ENCODE measurements around the gene RGS13. TPM values are rescaled to one million over a fixed set of nuclear protein-coding genes. Genes with fewer than 3 reads are reported as not detected.

RGS13 gene
- total RNA-seq, 8 experiments from 2014 or later = 0.05 to 11.7 (median 0.63) TPM; not detected in 2

DNA sequence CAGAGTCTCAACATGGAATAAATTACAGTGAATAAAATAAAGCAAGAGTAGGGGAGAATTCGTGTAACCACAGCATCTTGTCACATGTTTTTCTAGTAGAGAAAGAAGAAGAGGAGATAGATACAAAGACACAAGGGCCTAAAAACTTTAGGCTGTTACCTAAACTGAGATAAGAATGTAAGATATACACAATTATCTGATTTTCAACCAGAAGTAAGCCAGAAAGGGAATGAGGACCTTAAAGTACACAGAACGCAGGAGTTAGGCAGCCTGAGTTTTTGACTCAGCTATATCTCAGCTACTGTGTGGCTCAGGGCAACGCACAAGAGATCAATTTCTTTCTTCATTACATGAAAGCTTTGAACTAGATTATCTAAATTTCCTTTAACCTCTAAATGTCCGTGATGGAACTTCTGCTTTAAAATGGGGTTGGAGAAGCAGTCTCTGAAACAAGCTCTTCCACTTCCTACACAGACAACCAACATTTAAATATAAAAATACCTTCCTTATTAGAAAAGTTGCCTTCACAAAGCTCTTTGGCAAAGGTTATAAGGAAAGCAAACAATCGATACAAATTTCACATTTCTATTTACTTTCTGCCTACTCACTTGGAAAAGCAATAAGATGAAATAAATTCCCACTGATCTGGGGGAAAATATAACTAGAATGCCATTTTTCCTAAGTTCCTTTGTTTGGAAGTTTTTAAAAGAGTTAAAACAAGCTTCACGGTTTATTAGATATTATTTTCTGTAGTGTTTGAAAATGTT lies 5.2 kb upstream of the RGS13 start:
- Histone ChIP-seq H3K27ac (no peak overlapping the region), H3K4me3 (no peak overlapping the region), H3K4me1 (replicated peaks in 1 of 2) (no peaks in the 10 kb centered on the region)
- WGBS, 10 experiments = 24 to 90% (median 83%) methylated on average over 3 to 6 of the region's 6 CpGs
- in situ Hi-C loops (cut with MboI; ENCODE audit: low pct_unique_long_range_greater_than_20kb in 2 of 9, low sequenced_read_pairs in 9 of 9, unreplicated experiment in 9 of 9) = no loop called here
- ATAC-seq (replicated peaks in 6 of 8) = no peak

DNA sequence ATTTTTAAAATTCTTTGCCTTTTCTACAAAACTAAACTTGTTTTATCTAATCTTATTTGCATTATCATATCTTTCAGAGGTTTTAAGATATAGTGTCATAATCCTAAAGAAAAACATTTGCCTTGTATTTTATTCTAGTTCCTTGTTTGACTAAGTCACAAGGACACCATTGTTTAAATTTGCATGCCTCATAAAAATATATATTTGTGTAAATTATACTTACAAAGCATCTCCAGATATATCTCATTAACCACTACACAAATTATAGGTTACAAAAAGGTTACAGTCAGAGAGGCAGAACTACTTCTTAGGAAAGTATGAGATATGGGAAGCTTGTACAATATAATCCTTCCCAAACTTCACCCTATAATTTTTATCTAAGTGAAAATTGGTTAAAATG lies 4.2 kb upstream of the RGS13 start:
- Histone ChIP-seq H3K4me3 (no peak overlapping the region), H3K27ac (no peak overlapping the region), H3K4me1 (replicated peaks in 1 of 2) (no peaks in the 10 kb centered on the region)
- ATAC-seq (replicated peaks in 6 of 8) = no peak
- in situ Hi-C loops (cut with MboI; ENCODE audit: low pct_unique_long_range_greater_than_20kb in 2 of 9, low sequenced_read_pairs in 9 of 9, unreplicated experiment in 9 of 9) = no loop called here

DNA sequence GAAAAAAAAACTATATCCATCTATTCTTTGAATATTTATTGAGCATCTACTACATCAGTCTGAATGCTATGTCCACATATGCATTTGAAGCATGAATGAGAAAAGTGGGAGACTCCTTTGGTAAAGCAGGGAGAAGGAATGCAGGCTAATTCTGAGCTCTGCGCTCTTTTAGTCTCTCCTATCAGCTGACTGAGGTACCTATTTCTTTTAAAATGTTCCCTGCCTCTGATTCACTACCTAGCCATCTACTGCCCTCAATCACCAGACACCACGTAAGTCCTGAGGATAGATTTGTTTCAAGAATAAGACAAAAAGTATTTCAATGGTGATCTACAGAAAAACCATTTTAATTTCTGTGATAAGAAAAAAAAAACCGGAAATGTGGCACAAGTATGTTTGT lies 3.8 kb upstream of the RGS13 start:
- WGBS, 10 experiments = 57 to 100% (median 78%) methylated on average over 1 to 3 of the region's 3 CpGs
- in situ Hi-C loops (cut with MboI; ENCODE audit: low pct_unique_long_range_greater_than_20kb in 2 of 9, low sequenced_read_pairs in 9 of 9, unreplicated experiment in 9 of 9) = no loop called here
- H3K4me1 ChIP-seq (replicated peaks in 1 of 2) = no peaks in the 10 kb centered on the region
- H3K27ac ChIP-seq = no peak overlapping the region
- H3K4me3 ChIP-seq = no peak overlapping the region
- ATAC-seq (replicated peaks in 6 of 8) = no peak

DNA sequence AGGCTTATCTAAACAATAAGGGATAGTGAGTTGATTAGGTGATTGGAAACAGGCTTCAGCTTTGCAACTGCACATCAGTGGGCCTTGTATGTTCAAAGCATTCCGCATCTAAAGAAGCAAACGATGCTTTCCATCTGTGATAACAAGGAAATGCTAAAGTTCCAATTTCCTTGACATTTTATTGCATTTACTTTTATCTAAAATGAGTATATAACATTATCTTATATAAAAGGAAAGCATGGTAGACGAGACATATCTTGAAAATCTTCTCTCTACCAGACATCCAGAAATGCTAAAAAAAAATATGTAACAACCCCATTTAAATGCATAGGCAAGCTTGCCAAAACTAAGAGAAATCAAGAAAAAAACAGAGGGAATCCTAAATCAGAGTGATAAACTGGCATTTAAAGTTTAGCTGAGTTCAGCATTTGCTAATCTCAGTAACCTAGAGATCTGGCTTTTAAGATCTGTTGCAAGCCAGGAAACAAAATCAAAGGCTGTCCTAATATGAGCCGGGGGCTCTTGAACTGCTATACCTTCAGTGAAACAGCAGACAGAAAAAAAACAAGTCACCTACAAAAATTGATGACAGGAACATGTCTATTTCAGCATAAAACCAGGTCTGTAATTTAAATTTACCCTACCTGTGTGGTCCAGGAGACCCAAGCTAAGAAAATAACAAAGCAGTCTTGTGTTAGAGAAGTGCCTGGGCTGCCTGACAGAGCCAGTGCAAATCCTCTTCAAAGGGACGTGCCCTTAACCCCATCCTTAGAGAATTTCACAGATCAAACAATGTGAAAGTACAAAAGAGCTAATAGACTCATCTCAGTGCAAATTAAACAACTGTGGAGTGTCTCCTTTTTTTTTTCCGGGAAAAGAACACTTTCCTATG lies 3.1 kb upstream of the RGS13 start:
- WGBS, 10 experiments = 19 to 83% (median 61%) methylated on average over 2 to 6 of the region's 6 CpGs

DNA sequence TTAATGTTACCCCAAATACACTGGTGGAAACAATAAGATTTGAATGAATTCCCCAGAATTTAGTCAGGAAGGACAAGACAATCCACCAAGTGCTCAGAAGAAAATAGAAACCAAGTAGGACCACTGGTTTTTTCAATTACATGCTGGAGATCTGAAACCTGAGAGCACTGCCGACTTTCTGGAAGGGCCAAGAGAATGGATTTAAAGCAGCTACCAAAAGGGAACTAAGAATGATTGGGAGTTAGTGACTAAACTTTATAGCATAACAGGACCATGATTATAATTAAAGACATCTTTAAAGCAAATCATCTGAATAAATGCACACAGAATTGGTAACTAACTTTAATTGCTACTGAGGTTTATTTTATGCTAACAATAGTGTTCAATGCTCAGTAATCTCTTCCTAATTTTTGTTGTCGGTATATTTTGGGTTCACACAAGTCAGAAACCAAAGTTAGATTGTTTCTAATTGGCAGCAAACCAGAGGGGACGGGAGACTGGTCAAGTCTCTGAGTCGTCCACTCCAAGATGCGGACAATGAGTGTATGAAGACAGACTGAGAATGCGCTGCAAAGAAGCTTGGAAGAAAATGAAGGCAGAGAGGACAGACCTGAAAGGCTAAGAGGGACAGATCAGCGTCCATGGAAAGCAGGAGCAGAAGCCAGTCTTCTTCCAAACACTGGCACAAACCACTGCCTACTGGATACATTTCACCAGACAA lies 2.3 kb upstream of the RGS13 start:
- no peak for ATAC-seq (replicated peaks in 6 of 8)
- H3K27ac ChIP-seq = no peak overlapping the region
- WGBS, 10 experiments = 35 to 82% (median 71%) methylated on average over 5 to 7 of the region's 7 CpGs; no CpG with 5 or more reads in 1 of the 10 experiments
- no peak overlapping the region for H3K4me3 ChIP-seq
- H3K4me1 ChIP-seq (replicated peaks in 1 of 2) = no peaks in the 10 kb centered on the region
- in situ Hi-C loops (cut with MboI; ENCODE audit: low pct_unique_long_range_greater_than_20kb in 2 of 9, low sequenced_read_pairs in 9 of 9, unreplicated experiment in 9 of 9) = no loop called here

More for the DNA sequence above, 3.1 kb upstream of the RGS13 start:
- no peak for ATAC-seq (replicated peaks in 6 of 8)
- H3K27ac ChIP-seq = no peak overlapping the region
- H3K4me1 ChIP-seq (replicated peaks in 1 of 2) = no peaks in the 10 kb centered on the region
- in situ Hi-C loops (cut with MboI; ENCODE audit: low pct_unique_long_range_greater_than_20kb in 2 of 9, low sequenced_read_pairs in 9 of 9, unreplicated experiment in 9 of 9) = no loop called here
- H3K4me3 ChIP-seq = no peak overlapping the region

DNA sequence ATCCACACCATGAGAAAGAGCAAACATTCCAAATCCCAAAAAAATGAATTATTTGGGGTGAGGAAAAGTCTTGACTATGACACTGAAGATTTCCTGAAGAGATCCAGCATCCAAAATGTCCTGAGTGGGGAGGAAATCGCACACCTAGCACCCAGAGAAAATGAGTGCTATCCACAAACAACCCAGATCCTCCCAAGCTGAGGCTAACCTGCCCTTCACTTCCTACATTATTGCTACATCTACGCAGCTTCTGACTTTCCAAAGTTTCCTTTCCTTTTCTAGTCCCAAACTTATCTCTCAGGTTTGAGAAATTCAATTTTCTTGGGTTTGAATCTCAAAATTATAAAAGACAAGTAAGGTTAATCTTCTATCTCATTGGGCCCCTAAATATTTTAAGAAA lies 906 bp upstream of the RGS13 start:
- no peaks in the 10 kb centered on the region for H3K4me1 ChIP-seq (replicated peaks in 1 of 2)
- no peak for ATAC-seq (replicated peaks in 6 of 8)
- in situ Hi-C loops (cut with MboI; ENCODE audit: low pct_unique_long_range_greater_than_20kb in 2 of 9, low sequenced_read_pairs in 9 of 9, unreplicated experiment in 9 of 9) = no loop called here
- H3K4me3 ChIP-seq = no peak overlapping the region
- H3K27ac ChIP-seq = no peak overlapping the region
- WGBS, 10 experiments = 80 to 100% (median 94%) methylated on average over 1 to 2 of the region's 2 CpGs; no CpG with 5 or more reads in 1 of the 10 experiments

DNA sequence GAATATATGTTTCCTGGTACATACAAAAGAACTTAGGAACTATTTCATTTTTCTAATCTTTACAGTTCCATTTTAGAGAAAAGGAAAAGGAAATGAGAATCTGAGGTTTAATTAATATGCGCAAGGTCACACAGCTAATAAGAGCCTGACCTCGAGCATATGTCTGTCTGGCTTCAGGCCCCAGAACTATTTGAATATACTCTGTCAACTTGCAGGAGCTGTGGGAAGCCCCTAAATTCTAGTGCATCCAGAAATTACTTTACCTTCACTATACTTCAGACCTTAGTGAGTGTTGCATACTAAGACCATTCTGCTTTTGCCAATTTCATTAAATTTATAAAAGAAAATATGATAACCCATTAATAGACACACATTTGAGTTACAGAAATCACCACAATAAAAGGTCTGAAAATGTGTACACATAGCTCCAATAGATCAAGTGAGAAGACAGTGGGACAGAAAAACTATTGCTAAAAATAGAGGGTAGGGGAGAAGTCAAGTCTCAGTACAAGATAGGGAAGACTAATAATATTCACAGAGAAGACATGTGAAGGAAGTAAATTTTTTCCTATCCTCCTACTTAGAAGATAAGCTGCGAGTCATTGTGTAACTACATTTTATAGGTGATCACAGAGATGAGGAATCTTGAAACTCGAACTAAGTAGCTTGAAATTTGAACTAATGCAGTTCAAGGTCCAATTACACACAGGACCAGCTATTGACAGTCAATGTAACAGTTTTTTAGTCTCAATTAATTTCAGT lies 3.8 kb downstream of the RGS13 start:
- H3K27ac ChIP-seq = no peak overlapping the region
- WGBS, 10 experiments = 29 to 100% (median 88%) methylated on average over 1 to 4 of the region's 4 CpGs
- H3K4me1 ChIP-seq (replicated peaks in 1 of 2) = no peaks in the 10 kb centered on the region
- in situ Hi-C loops (cut with MboI; ENCODE audit: low pct_unique_long_range_greater_than_20kb in 2 of 9, low sequenced_read_pairs in 9 of 9, unreplicated experiment in 9 of 9) = no loop called here
- ATAC-seq (replicated peaks in 6 of 8) = no peak
- H3K4me3 ChIP-seq = no peak overlapping the region

DNA sequence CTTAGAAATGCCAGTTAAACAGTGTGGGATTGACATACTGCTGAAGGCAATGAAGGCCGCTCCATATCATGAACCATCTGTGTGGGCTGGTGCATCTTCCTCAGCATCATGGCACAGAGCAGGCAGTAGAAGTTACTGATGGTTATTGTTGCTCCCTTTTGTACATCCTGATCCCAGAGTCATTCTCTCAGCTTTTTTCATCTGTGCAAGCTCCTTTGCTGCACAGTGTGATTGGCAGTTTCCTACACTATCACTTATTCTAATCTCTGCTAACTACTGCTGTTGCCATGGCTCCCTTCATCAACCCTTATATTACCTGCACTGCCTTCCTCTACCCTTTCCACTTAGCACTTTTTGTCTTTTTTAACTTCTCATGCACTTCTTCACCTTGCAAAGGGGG lies 16.2 kb downstream of the RGS13 start:
- H3K27ac ChIP-seq = no peak overlapping the region
- WGBS, 10 experiments = 86 to 100% (median 100%) methylated on average over 1 of the region's 1 CpG; no CpG with 5 or more reads in 5 of the 10 experiments
- no peak for ATAC-seq (replicated peaks in 6 of 8)
- H3K4me3 ChIP-seq = no peak overlapping the region
- in situ Hi-C loops (cut with MboI; ENCODE audit: low pct_unique_long_range_greater_than_20kb in 2 of 9, low sequenced_read_pairs in 9 of 9, unreplicated experiment in 9 of 9) = no loop called here
- H3K4me1 ChIP-seq (replicated peaks in 1 of 2) = no peaks in the 10 kb centered on the region

DNA sequence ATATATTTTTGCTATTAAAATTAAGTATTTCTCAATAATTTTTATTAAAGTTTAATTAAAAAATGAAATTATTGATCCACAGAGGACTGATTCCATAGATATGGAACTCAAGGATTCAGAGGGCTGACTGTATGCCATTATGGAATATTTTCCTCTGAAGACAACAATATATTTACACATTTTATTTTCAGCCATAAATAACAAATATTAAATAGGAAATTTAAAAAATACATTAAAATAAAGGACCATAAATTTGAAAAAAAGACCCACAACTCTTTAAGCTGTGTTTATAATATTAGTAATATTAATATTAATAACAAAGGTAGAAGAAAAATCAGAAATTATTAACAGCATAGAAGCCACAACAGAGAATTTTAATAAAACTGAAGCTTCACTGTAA lies 18.2 kb downstream of the RGS13 start:
- no peak overlapping the region for H3K4me3 ChIP-seq
- in situ Hi-C loops (cut with MboI; ENCODE audit: low pct_unique_long_range_greater_than_20kb in 2 of 9, low sequenced_read_pairs in 9 of 9, unreplicated experiment in 9 of 9) = no loop called here
- ATAC-seq (replicated peaks in 6 of 8) = no peak
- no peak overlapping the region for H3K27ac ChIP-seq
- H3K4me1 ChIP-seq (replicated peaks in 1 of 2) = no peaks in the 10 kb centered on the region

DNA sequence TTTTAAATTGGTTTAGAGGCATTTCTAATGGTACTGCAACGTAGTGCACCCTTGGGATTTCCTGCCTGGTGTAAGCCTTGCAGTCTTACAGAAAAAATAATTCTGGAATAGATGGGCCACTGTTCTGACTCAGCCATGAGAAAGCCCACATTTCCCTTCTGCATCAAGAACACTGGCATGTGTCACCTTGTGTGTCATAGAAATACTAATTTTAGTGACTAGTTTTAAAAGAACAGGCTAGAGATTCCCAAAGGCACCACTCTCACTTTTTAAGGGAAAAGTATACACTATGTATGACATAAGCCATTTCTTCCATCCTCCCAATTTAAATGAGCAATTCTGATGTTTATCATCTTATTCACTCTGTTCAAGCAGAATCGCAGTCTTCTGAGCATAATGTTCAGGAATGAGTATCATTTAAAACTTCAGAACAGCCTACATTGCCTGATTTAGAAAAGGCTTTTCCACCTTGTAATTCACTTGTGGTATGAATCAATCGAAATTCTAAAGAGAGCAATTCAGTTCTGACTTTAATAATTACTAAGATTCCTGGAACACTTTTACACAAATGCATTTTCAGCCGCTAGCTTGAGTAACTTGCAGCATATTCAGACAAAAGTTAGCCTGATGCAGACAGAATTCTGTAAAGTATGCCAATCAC lies 18.8 kb downstream of the RGS13 start:
- peak in 6 of 8 experiments; percentile 67 to 96 (median 91) for ATAC-seq (replicated peaks in 6 of 8)
- WGBS, 10 experiments = 8 to 81% (median 66%) methylated on average over 2 to 4 of the region's 4 CpGs; no CpG with 5 or more reads in 1 of the 10 experiments
- in situ Hi-C loops (cut with MboI; ENCODE audit: low pct_unique_long_range_greater_than_20kb in 2 of 9, low sequenced_read_pairs in 9 of 9, unreplicated experiment in 9 of 9) = no loop called here
- Histone ChIP-seq H3K27ac (no peak overlapping the region), H3K4me3 (no peak overlapping the region), H3K4me1 (replicated peaks in 1 of 2) (no peaks in the 10 kb centered on the region)

DNA sequence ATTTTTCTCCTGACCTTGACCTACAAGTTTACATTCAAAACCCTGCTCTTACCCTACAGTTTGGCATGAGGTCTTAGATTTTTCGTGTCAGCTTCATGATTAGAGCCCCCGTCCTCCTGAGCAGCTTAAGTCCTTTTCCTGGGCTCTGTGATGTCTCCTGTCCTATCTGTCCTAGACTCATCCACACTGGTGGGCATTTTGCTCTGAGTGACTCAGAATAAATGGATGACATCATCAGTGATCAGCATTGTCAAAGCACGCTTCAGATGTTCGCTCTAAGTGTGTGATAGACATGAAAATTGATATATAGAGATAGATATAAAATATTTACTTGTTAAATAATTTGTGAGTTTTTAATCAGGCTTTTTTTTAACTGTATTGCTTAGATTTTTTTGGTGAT lies 21.8 kb downstream of the RGS13 start:
- Histone ChIP-seq H3K27ac (no peak overlapping the region), H3K4me1 (replicated peaks in 1 of 2) (no peaks in the 10 kb centered on the region), H3K4me3 (no peak overlapping the region)
- WGBS, 10 experiments = 68 to 100% (median 81%) methylated on average over 2 to 4 of the region's 4 CpGs; no CpG with 5 or more reads in 1 of the 10 experiments
- peak in 5 of 8 experiments; percentile 55 to 89 (median 72) for ATAC-seq (replicated peaks in 6 of 8)
- in situ Hi-C loops (cut with MboI; ENCODE audit: low pct_unique_long_range_greater_than_20kb in 2 of 9, low sequenced_read_pairs in 9 of 9, unreplicated experiment in 9 of 9) = no loop called here

DNA sequence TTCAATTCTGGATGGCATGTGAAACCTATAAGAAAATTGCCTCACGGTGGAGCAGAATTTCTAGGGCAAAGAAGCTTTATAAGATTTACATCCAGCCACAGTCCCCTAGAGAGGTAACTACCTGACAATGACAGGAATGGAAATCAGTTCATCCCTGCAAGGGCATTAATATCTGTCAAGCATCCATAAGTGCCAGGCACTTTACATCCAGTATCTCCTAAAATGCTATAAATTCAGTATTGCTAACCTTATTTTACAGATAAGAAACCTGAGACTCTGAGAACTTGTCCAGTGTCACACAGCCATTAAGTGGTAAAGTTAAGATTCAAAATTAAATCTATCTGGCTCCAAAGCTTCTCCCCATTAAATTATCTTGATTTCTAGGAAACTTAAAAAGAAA lies 22.3 kb downstream of the RGS13 start:
- WGBS, 10 experiments = 20 to 100% (median 92%) methylated on average over 1 of the region's 1 CpG; no CpG with 5 or more reads in 3 of the 10 experiments
- no peak overlapping the region for H3K4me3 ChIP-seq
- H3K4me1 ChIP-seq (replicated peaks in 1 of 2) = no peaks in the 10 kb centered on the region
- in situ Hi-C loops (cut with MboI; ENCODE audit: low pct_unique_long_range_greater_than_20kb in 2 of 9, low sequenced_read_pairs in 9 of 9, unreplicated experiment in 9 of 9) = no loop called here
- ATAC-seq (replicated peaks in 6 of 8) = no peak
- no peak overlapping the region for H3K27ac ChIP-seq
